Activated naive CD4-positive, alpha-beta T cell treated with anti-CD3 and anti-CD28 coated beads for 36 hours (primary cell): ENCODE measurements around the gene RAD51B. TPM values are rescaled to one million over a fixed set of nuclear protein-coding genes. Genes with fewer than 3 reads are reported as not detected.

ENCODE experiments used
- CTCF ChIA-PET: fragments of 350-600 bp; sonication (Branson Sonifier 250); formaldehyde crosslinking; loops from one replicate; lab custom pipeline; 2021; ENCODE audit warnings: antibody characterized with exemption; lab: Charles Lee
- DNase-seq: peaks from one replicate; pipeline ENCODE4 v3.0.0-alpha.2; 2020
- H3K27ac Mint-ChIP-seq: one replicate; pipeline ENCODE4 v1.8.0; 2021; ENCODE audit warnings: mild to moderate bottlenecking, mixed read lengths
- H3K27me3 Mint-ChIP-seq: one replicate; pipeline ENCODE4 v1.8.0; 2021; ENCODE audit warnings: low read depth, mixed read lengths
- H3K36me3 Mint-ChIP-seq: one replicate; pipeline ENCODE4 v1.8.0; 2021; ENCODE audit warnings: low read depth, mixed read lengths
- H3K4me1 Mint-ChIP-seq: one replicate; pipeline ENCODE4 v1.8.0; 2021; ENCODE audit warnings: low read depth, mixed read lengths
- H3K4me3 Mint-ChIP-seq: one replicate; pipeline ENCODE4 v1.8.0; 2021; ENCODE audit warnings: mild to moderate bottlenecking, moderate library complexity, mixed read lengths
- H3K9me3 Mint-ChIP-seq: one replicate; pipeline ENCODE4 v1.8.0; 2021; ENCODE audit warnings: mixed read lengths
- intact Hi-C: fragments of 100-400 bp; cut with micrococcal nuclease; formaldehyde crosslinking; loops from one replicate; pipeline ENCODE4 v1.15.1; 2023
- total RNA-seq, 2 experiments: library from RNA; stranded (reverse); gene quantifications; one replicate each; pipeline ENCODE4 v1.2.3, GENCODE V29; 2021

RAD51B gene
- total RNA-seq, 2 experiments from 2014 or later: 44.8 to 47.6 TPM

GRCh38 chr14:68506645-68507419 is 687.3 kb downstream of the RAD51B start:
- no peaks in the 10 kb centered on the region for H3K27me3 Mint-ChIP-seq
- no peak overlapping the region for H3K4me3 Mint-ChIP-seq
- H3K9me3 Mint-ChIP-seq: no peaks in the 10 kb centered on the region
- intact Hi-C loops: loop anchor here (5.0 kb wide), 2 partner anchors 280 to 310 kb away; no protein-coding TSS in a partner anchor
- peak overlapping the region; percentile 20 for H3K27ac Mint-ChIP-seq
- peaks cover 42% of the 10 kb centered on the region for H3K4me1 Mint-ChIP-seq
- DNase-seq: peak; percentile 23
- H3K36me3 Mint-ChIP-seq: no peaks in the 10 kb centered on the region
- CTCF ChIA-PET: interaction anchor here (1.0 to 1.6 kb wide), 4 partner anchors 256 to 320 kb away, joined by 3 to 10 read pairs (median 4); no protein-coding TSS in a partner anchor

DNA sequence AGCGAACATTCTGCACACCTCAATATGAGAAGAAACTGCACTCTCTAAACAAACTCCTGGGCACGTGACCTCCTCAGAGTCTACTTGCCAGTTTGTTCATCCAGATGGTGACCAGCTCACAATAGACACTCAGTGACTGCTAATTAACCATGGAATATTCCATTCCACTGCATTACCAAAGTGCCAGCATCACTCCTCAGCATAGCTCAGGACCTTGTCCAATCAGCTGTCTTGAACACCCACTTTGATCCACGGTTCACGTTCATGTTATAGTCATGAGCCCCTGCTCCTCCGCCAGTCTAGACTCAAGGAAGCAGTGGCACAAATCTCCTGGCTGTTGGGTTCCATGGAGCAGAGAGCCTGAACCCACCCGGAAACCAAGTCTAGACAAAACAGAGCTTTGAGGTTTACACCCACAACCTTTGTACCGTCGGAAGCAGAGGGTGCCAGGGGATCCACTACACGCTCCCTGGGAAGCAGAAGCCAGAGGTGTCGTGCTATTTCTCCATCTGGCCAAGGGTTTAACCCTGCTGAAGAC is 688.0 kb downstream of the RAD51B start:
- Mint-ChIP-seq H3K4me1 (peaks cover 42% of the 10 kb centered on the region), H3K36me3 (no peaks in the 10 kb centered on the region), H3K27me3 (no peaks in the 10 kb centered on the region), H3K9me3 (no peaks in the 10 kb centered on the region), H3K4me3 (no peak overlapping the region), H3K27ac (no peak overlapping the region)
- CTCF ChIA-PET: interaction anchor here (1.0 to 1.6 kb wide), 3 partner anchors 257 to 309 kb away, joined by 3 to 10 read pairs (median 3); no protein-coding TSS in a partner anchor
- DNase-seq: peak; percentile 22
- intact Hi-C loops: loop anchor here (5.0 kb wide), 2 partner anchors 280 to 310 kb away; no protein-coding TSS in a partner anchor

GRCh38 chr14:68508581-68508980 is 689.0 kb downstream of the RAD51B start:
- Mint-ChIP-seq H3K27ac (no peak overlapping the region), H3K4me1 (peaks cover 44% of the 10 kb centered on the region), H3K27me3 (no peaks in the 10 kb centered on the region), H3K36me3 (no peaks in the 10 kb centered on the region), H3K4me3 (no peak overlapping the region), H3K9me3 (no peaks in the 10 kb centered on the region)
- DNase-seq: no peak
- CTCF ChIA-PET: no interaction called here
- intact Hi-C loops: loop anchor here (5.0 kb wide), 2 partner anchors 279 to 309 kb away; no protein-coding TSS in a partner anchor

GRCh38 chr14:68509188-68509983 is 689.8 kb downstream of the RAD51B start:
- Mint-ChIP-seq H3K4me1 (peaks cover 46% of the 10 kb centered on the region), H3K27me3 (no peaks in the 10 kb centered on the region), H3K4me3 (no peak overlapping the region), H3K27ac (no peak overlapping the region), H3K9me3 (no peaks in the 10 kb centered on the region), H3K36me3 (no peaks in the 10 kb centered on the region)
- intact Hi-C loops: loop anchor here (5.0 kb wide), 2 partner anchors 278 to 308 kb away; no protein-coding TSS in a partner anchor
- no peak for DNase-seq
- CTCF ChIA-PET: interaction anchor here (1.2 kb wide), 1 partner anchor 307 kb away, joined by 3 read pairs; no protein-coding TSS in a partner anchor

DNA sequence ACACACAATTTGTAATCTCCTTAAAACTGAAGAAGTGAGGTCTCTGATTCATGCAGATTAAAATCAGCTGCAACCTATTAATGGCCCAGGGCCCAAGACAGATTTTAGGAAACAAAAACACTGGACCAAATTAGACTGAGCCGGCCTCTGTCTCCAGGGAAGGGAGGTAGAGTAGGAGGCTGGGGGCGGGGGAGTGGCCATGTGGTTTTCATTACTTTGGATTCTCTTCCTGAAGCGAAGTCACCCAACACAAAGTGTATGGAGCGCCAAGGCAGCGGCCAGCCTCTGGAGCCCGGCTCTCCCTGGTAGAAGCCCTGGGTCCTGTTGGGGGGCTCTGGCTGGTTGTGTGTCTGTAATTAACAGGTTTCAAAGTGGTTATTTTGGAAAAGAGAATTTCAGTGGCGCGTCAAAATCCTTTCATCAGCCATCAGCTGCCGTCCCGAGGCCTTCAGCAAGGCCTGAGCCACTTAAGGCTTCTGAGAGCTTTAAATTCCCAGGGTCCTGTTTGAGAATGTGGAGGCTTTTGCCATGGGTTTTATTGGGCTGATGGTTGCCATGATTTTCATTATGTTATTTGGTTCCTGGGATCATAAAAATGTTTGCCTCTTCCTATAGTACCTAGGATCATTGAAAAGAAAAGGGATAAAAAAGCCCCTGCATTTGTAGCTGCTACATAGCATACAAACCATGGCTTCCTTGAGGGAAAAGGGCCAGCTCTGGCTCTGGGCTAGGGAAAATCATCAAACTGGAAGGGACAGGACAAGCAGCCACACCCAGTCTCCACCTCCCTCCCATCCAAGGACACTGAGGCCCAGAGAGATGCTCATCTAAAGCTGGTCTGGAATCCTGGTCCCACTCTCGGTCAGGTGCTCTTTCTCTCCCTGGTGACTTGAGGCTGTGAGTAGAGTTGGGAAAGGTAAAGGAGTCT is 690.9 kb downstream of the RAD51B start:
- intact Hi-C loops: no loop called here
- Mint-ChIP-seq H3K4me3 (no peak overlapping the region), H3K27ac (no peak overlapping the region), H3K9me3 (no peaks in the 10 kb centered on the region), H3K27me3 (no peaks in the 10 kb centered on the region), H3K4me1 (peaks cover 43% of the 10 kb centered on the region), H3K36me3 (no peaks in the 10 kb centered on the region)
- no peak for DNase-seq
- CTCF ChIA-PET: interaction anchor here (0.6 to 1.2 kb wide), 2 partner anchors 105 to 306 kb away, joined by 3 read pairs; no protein-coding TSS in a partner anchor

DNA sequence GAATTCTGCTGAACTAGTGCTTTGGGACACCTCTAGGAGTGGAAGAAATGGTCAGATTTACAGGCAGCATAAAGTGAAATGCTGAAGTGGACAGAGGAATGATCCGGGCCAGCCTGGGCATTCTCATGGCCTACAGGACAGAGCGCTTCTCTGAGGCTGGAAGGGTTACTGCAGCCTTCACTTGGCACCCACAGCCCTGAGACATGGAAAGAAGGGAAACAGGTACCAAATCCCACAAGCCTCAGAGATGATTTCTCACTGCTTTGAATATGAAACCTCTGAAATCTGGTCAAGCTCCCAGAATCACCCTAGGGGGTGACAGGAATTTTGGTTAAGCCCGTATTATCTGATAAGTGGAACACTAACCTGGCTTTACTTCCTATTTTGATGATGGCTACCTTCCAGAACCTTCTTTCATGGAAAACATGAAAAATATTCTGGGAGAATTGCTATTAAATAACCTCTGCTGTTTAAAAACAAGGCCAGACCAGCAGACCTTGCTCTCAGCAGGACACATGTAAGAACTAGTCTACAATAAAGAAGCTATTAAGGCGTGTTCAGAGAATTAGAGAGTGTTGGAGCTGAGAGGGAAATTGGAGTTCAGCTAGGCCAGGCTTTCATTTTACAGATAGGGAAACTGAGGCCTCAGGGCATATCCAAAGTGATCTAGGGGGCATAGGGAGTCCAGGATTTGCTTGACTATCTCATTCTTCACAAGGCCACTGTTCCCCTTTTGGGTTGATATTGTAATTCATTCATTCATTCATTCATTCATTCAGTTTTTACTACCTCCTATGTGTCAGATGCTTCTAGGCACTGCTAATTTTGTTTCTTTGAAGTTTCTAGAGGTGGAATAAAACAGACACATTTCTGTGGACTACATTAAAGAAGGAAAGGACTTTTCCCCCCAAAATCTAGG is 691.8 kb downstream of the RAD51B start:
- Mint-ChIP-seq H3K27ac (no peak overlapping the region), H3K36me3 (no peaks in the 10 kb centered on the region), H3K4me3 (no peak overlapping the region), H3K27me3 (no peaks in the 10 kb centered on the region), H3K4me1 (peaks cover 34% of the 10 kb centered on the region), H3K9me3 (no peaks in the 10 kb centered on the region)
- intact Hi-C loops: no loop called here
- DNase-seq: no peak
- CTCF ChIA-PET: interaction anchor here (0.6 kb wide), 1 partner anchor 106 kb away, joined by 3 read pairs; no protein-coding TSS in a partner anchor

DNA sequence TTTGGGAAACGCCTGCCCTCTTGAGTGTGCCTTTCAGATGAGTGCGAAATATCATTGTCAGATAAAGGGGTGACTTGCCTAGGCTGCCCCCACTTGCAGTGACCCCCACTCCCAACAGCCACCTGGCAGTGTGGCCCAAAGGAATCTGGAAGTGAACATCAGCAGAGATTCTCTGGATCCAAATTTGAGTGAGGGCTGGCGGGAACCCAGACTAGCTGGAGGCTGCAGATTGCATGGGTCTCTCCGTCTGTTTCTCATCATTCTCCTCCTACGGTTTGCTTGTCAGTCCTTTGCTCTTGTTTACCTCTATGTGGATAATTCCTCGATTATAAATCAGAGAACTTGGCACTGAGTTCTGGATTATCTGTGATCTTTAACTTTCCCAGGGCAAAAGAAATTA is 692.5 kb downstream of the RAD51B start:
- H3K4me3 Mint-ChIP-seq: no peak overlapping the region
- CTCF ChIA-PET: no interaction called here
- no peaks in the 10 kb centered on the region for H3K27me3 Mint-ChIP-seq
- H3K27ac Mint-ChIP-seq: no peak overlapping the region
- H3K4me1 Mint-ChIP-seq: peaks cover 29% of the 10 kb centered on the region
- H3K9me3 Mint-ChIP-seq: no peaks in the 10 kb centered on the region
- DNase-seq: no peak
- intact Hi-C loops: no loop called here
- H3K36me3 Mint-ChIP-seq: no peaks in the 10 kb centered on the region

- no peak for DNase-seq
- Mint-ChIP-seq H3K27ac (no peak overlapping the region), H3K4me3 (no peak overlapping the region), H3K36me3 (no peaks in the 10 kb centered on the region), H3K4me1 (peaks cover 23% of the 10 kb centered on the region), H3K27me3 (no peaks in the 10 kb centered on the region), H3K9me3 (no peaks in the 10 kb centered on the region)
- intact Hi-C loops: no loop called here
- CTCF ChIA-PET: interaction anchor here (0.7 kb wide), 1 partner anchor 59 kb away, joined by 3 read pairs; no protein-coding TSS in a partner anchor
Observed at GRCh38 chr14:68513137-68513536, 693.6 kb downstream of the RAD51B start.

DNA sequence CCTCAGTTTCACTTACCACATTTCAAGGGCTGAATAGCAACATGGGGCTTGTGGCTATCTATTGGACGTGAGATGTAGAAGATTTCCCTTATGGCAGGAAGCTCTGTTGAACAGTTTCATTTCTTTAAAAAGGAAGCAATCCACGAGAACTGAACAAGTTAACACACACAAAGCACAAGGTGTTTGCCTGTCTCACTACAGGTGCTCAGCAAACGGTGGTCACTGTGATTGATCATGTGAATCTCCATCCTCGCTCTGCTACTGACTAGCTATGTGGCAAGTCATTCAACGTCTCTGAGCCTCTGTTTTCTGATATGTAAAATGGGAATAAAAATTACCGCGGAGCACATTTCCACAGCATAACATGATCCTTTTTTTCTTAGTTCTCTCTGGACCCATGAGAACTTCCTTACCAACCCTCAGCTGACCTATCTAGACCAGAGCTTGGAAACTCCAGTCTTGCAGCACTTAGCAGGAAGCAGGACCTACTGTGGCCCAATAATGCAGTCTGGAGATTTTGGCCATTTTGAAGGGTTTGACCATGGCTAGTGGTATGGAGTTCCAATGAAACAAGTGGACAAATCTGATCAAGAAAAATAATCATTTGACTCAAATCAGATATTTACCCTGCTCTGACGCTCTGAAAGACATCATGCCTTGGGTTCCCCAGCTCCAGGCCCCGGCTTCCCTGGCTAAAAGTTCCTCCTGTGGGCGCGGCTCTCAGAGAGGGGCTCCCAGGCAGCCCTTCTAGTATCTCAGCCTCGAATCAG is 694.4 kb downstream of the RAD51B start:
- no peak for DNase-seq
- no peaks in the 10 kb centered on the region for H3K27me3 Mint-ChIP-seq
- no peaks in the 10 kb centered on the region for H3K9me3 Mint-ChIP-seq
- H3K27ac Mint-ChIP-seq: no peak overlapping the region
- no peak overlapping the region for H3K4me3 Mint-ChIP-seq
- H3K36me3 Mint-ChIP-seq: no peaks in the 10 kb centered on the region
- CTCF ChIA-PET: interaction anchor here (0.7 kb wide), 1 partner anchor 58 kb away, joined by 3 read pairs; no protein-coding TSS in a partner anchor
- intact Hi-C loops: no loop called here
- H3K4me1 Mint-ChIP-seq: peaks cover 20% of the 10 kb centered on the region

GRCh38 chr14:68514608-68515194 is 695.1 kb downstream of the RAD51B start:
- Mint-ChIP-seq H3K9me3 (no peaks in the 10 kb centered on the region), H3K4me3 (no peak overlapping the region), H3K27me3 (no peaks in the 10 kb centered on the region), H3K36me3 (no peaks in the 10 kb centered on the region), H3K27ac (no peak overlapping the region), H3K4me1 (peaks cover 26% of the 10 kb centered on the region)
- no peak for DNase-seq
- intact Hi-C loops: no loop called here
- CTCF ChIA-PET: no interaction called here
